NOMO-1 treated with dmso at 0.1 percent for 144 hours (cell line): Measurements from ENCODE around the gene CBLN2.

Source experiments
- DNase-seq: peaks from one replicate; lab custom pipeline; 2025; ENCODE audit not compliant: unreplicated experiment; lab: John Stamatoyannopoulos, UW

Gene CBLN2

DNA sequence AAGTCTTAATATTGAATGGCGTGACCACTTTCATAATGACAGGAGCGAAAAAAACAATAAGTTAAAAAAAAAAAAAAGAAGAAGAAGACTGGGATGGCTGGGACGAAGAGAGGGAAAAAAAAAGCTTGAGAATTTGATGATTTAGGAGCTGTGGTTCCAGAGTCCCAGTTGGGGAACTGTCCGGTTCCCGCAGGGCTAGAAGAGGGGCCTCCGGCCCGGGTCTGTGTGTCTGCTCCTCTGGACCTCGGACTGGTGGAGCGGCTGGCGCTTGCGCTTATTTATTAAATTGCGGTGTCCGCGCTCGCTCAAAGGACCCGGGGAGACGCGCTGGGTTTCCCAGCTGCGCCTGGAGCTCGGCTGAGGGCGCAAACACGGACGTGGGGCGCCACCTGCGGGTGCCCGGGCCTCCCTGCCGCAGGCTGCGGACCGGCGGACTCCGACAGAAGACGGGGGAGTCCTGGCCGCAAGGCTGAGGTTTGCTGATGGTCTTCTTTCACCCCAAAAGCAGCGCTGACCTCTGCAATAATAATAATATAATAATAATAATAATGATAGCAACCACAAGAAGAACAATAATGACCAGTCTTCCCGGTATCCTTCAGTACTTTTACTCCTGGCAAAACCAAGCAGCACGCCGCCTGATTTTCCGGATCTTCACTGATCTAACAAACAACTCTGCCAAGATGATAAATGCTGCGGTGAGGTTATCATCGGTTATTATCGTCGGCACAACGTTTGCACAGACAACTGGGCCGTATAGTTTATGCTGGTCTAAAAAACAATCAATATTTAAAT is at the start of gene CBLN2:
Gene CBLN2 (minus strand): TSS at position 251 of the 795 bp plus-strand sequence. CDS start 2,182 bp downstream, outside the sequence.
- DNase-seq = no peak

DNA sequence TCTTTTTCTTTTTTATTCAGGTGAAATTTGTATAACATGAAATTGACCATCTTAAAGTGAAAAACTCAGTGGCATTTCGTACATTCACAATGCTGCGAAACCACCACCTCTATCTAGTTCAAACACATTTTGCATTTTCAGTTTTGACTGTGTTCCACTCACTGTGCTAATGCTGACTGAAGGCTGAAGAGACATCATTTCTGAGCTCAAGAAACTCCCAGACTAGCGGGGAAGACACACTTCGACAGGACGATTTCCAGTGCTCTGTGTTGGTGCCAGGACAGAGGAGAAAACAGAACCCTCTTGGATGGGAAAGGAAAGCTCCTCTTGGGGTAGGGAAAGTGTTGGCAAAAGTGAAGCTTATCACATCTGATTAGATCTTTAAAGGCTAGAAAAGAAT is 44.2 kb upstream of the CBLN2 start:
- DNase-seq = no peak

DNA sequence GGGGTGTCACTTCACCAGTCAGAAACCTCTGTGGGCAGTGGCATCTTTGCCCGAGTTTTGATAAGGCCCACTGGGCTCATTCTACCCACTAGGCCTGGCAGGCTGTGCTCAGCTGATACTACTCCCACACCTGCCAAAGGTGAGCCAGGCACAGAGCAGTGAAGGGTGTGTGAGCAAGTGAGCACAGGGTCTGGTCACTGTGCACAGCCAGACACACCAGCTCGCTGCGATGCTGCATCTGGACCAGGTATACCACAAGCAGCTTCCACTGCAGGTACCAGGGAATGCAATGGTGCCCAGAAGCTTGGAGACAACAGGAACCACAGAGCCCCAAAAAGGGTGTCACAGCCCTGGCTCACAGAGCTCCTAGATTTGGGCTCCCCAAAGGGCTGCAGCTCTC is 40.6 kb upstream of the CBLN2 start:
- DNase-seq = no peak

DNA sequence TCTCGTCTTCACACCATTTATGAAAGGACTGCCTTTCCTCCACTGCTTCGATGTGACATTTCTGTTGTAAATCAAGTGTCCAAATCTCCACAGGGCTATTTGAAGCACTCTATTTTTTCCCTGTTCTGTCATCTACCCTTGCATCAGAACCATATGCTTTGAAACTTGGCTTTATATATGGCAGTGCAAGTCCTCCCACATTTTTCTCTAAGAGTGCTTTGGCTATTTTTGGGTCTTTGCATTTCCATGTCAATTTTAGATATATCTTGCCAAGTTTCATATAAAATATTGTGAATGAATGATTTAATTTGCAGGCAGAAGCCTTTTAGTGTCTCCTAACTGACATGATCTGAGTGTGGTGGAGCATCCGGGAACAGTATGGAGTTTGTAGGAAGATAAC is 37.8 kb upstream of the CBLN2 start:
- DNase-seq = no peak

DNA sequence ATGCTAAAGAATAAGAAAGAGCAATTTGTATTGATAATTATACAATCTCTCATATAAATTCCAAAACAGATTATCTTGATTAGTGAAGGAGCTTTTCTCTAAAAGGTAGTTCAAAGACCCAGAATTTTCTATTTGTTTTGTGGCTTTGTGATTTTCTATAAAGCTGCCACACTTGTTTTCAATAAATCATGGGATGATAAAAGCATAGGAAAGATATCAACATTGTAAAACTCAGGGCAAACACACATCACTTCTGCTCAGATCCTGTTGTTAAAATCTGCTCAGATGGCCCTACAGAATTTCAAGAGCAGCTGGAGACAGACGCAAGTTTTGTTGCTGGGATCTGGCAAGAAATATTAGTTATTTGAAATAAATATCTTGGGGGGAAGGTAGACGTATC is 28.8 kb upstream of the CBLN2 start:
- no peak for DNase-seq

DNA sequence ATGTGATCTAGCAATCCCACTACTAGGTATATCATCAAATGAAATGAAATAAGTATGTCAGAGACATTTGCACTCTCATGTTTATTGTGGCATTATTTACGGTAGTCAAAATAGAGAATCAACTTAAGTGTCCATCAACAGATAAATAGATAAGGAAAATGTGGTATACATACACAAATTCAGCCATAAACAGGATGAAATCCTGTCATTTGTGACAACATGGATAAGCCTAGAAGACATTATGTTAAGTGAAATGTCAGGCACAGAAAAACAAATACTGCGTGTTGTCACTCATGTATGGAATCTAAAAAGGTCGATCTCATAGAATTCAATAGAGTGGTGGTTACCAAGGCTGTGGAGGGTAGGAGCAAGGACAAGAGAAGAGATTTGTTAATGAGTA is 22.1 kb upstream of the CBLN2 start:
- DNase-seq = no peak

DNA sequence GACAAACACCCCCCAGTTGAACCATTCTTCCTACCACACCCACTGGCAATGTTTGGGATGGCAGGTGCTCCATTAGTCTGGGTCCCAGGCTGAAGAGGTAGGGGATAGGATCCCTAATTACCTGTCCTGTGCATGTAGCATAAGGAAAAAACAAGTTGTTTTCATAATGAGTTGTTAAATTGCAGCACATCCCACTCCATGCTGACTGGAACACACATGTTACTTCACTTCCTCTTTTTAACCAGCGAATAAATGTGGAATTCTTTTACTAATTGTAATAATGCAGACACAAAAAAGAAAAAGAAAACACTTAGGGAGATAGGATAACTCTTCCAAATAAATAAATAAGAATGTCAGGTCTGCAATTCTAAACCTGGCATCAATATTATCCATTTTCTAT is 11.8 kb upstream of the CBLN2 start:
- DNase-seq = no peak

DNA sequence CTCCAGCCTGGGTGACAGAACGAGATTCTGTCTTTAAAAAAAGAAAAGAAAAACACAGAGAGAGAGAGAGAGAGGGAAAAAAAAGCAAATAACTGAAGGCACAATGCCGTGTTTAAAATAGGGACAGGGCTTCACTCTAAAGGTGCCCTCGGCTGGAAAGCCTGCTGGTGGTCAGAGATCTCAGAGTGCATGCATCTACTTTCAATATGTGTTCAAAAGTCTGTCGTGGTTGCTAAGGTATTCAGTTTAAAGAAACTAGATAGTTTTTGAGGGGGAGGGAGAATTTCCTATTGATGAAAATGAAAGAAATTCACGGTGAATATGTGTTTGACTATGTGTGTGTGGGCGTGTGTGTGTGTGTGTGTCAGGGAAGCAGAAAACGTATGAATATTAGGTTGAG is 11.0 kb upstream of the CBLN2 start:
- DNase-seq = no peak

DNA sequence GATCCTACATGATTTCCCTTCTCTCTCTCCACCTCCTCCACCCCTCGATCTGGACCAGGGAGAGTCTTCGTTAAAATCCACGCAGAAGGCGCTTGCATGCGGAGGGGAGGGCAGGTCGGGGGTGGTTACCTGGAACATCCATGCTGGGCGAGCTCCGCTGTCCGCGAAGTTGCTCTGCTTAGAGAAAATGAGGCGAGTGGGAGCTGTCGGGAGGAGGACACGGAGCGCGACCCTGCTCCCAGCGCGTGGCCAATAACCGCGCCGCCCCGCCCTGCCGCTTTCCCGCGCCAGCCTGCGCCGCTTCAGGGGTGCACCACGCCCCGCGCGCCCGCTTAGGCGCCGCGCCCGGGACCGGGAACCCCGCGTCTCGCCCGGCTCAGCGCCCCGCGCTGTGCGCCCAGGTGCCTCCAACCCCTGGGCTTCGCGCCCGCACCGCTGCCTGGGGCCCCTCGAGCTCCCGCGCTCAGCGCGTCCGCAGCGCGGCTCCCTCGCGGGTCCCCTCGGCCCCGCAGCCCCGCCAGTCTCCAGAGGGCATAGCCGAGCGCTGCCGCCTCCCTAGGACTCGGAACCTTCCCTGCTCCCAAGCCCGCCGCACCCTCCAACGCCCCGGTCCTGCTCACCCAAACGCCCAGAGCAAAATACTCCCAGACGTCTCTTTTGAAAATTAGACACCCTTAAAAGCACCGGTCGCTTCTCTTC is 636 bp downstream of the CBLN2 start:
- no peak for DNase-seq

DNA sequence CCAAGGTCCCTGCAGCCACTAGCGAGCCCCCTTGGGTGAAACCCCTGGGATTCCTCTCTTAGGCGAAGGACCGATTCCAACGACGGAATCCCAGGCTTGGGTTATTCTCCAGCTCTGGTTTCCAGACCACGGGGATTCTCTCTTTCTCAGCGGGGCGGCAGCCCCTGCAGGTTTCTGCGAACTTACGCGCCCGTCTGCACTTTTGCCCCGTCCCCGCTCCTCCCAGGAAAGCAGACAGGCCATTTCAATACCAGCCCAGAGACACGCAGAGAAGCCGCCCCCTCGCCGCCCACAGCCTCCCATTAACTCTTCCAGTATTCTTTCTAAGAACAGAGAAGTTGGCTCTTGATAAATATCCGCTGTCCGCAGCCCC is 1.2 kb downstream of the CBLN2 start:
- no peak for DNase-seq

DNA sequence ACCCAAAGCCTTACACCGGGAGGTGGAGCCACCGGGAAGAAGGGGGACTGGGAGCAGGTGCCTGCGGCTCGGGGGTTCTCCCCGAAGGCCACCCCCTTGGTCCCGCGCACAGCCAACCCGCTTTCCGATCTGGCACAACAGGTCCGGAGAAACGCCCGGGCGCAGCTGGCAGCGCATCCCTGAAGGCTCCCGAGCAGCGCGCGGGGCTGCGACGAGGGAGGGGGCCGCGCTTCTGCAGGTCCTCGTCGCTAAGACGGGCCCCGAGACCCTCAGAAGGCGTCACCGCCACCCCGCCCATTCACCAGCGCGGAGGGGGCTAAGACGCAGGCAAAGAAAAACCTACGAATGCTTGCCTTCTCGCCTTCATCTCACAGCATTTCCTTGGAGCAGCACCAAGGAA is 1.8 kb downstream of the CBLN2 start:
- DNase-seq = no peak

DNA sequence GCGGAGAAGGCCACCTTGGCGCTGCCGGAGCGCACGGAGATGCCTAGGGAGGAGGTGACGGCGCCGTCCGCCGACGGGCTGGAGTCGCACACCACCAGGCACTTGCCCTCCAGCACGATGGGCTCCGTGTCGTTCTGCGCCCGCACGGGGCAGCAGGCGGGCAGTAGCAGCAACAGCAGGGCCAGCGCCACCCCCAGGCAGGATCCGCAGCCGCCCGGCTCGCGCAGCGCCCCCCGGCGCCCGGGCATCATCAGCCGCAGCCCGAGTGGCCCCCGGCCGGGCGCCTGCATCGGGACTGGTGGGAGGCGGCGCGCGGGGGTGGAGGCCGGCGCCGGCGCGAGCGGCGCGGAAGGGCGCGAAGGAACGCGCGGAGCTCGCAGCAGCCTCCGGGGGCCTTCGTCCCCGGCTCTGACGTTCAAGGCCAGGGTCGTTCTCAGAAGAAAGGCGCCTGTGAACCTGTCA is 2.2 kb downstream of the CBLN2 start:
- DNase-seq = no peak

DNA sequence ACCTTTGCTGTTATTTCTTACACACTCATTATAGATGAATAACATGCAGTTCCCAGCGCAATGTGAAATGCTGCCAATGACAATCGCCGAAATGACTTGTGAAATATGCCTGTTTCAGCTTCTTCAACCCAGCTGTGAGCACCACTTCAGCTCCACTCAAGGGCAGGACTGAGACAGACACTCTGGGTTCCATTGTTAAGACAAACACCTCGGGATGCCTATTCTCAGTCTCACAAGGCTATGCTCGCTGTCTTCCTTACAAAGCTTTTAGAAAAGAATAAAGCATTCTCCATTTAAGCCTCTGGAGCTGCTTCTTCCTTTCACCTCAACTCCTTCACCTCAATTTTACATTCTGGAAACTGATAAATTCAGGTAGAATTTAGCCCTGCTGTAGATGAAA is 4.2 kb downstream of the CBLN2 start:
- no peak for DNase-seq

DNA sequence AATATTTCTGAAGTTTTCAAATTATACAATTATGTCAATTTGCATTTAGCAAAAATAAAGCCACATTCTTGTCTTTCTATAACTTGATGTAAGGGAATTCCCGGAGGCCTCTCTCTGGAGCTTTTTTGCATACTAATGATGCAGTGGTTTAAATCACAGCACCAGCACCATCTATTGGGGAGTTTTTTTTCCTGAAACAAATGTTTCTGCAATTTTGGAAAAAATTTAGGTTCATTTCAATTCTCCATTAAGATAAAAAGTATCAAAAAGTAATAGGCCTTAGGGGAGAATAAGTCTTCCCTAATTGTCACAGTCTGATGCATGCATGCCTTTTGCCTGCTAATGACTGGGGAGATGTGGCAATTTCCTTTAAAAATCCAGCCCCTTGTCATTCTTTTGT is 13.5 kb downstream of the CBLN2 start:
- DNase-seq = no peak

DNA sequence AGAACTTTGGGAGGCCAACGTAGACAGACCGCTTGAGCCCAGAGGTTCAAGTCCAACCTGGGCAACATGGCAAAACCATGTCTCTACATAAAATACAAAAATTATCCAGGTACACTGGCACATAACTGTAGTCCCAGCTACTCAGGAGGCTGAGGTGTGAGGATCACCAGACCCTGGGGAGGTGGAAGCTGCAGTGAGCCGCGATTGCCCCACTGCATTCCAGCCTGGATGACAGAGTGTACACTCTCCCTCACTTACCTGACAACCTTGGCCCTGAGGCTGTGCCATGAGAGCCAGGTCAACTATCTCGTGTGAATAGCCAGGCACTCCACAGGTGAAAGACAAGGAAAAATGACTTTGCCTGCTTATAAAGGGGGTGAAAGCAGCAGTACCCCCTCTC is 39.3 kb downstream of the CBLN2 start:
- no peak for DNase-seq

DNA sequence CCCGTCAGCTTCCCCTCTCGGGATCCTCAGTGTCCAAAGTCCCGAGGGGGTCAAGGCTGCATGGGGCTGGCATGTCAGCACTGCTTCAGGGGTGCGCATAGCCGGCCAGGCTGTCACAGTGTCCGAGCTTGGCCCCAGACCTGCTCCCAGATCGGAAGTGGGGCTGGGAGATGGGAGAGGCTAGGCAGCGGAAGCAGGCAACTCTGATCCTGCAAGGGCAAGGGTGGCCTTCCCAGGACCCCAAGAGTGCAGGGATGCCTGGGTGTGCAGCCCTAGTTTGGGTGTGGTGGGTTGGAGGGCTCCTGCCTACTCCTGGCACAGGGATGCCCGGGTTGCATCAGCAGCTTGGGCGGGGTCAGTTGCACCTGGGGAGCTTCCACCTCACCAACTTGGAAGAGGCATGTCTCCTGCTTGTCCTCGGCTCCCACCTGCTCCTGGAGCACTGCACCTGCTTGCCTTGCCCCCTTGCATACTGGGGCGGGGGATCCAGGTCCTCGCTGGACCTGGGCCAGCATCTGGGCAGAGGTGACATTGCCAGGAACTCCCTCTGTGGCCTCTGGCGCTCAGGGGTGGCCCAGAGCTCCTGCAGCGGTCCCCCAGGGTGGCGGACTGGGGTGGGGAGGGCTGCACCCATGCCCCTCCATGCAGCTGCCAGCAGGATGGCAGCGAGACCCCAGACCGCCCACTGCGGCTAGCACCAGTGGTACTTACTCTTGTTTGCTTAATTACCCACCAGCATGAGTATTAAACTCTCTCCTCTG is 41.3 kb downstream of the CBLN2 start:
- no peak for DNase-seq

DNA sequence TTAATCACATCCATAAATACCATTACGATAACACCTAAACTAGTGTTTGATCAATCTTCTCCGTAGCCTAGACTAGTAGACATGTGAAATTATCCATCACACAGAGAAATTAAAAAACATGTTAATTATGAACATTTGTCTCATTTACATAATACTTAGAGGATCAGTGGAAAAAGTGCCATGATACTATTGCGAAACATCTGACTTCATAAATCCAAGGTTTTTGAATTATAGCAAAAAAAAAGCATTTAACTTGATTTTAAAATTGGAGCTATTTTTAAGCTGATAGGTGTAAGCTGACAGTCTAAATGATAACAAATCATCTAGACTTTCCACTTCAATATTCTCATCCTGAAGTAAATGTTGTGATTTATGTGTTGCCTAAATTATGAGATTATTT is 51.6 kb downstream of the CBLN2 start:
- no peak for DNase-seq
